GM19467 (cell line): ENCODE measurements around the gene ITGB2.

Experiments
- ATAC-seq: cut with Tn5 transposase; IDR thresholded peaks from one replicate; pipeline ENCODE4 v1.9.1; 2021; ENCODE audit warnings: mild to moderate bottlenecking, moderate library complexity; ENCODE audit not compliant: unreplicated experiment

Gene ITGB2

DNA sequence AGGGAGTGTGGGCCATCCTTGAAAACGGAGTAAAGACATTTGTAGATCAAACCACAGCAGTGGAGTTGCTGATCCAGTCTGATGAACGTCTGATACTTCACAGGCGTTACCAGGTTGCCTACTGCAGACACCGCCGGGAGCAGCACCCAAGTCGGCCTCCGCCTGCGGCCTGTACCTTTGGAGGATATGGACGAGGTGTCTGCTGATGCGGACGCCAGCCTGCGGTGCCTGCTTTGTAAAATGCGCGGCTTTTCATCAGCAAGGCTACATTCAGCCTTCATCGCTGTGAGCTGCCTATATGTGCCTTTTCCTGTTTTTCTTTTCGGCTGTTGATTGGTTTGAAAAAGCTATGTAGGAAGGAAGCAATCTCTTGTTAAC, 35.1 kb upstream of the ITGB2 start:
- ATAC-seq = no peak

GRCh38 chr21:44955141-44955797, 34.6 kb upstream of the ITGB2 start:
- ATAC-seq = no peak

DNA sequence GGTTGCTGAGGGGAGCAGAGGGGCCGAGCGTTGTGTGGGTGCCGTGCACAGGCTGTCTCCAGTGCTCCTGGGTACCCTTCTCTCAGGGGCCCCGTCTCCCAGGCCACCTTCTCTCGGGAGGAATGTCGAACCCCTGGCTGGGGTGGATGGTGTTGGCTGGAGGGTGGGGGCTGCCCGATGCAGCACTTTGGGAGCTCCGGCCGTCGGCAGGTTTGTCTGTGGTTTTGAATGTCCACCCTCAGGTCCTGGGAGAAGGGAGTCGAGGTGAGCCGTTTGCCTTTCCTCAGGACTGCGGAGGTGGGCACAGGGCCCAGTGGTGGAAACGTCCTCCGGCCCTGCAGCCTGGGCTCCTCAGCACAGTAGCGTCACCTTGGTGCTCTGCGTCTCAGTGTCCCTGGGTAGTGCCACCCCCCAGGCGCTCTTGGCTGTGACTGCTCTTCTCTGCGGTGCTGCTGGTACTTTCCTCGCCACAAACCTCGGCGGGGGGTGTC, 33.6 kb upstream of the ITGB2 start:
- ATAC-seq = no peak

DNA sequence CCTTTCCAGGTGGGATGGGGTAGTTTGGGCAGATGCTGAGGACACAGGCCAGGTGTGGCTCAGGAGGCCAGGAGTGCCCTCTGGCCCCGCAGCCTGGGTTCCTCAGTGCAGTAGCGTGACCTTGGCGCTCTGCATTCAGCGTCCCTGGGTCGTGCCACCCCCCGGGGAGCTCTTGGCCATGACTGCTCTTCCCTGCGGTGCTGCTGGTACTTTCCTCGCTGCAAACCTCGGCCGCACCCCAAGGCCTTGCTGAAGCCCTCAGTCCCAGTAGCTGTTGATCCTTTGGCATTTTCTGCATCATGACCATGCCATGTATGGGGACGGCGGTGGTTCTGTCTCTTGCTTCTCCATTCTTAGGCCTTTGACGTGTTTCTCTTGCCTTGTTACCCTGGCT, 32.9 kb upstream of the ITGB2 start:
- no peak for ATAC-seq

- ATAC-seq = no peak
Observed at GRCh38 chr21:44952929-44953627, 32.4 kb upstream of the ITGB2 start.

DNA sequence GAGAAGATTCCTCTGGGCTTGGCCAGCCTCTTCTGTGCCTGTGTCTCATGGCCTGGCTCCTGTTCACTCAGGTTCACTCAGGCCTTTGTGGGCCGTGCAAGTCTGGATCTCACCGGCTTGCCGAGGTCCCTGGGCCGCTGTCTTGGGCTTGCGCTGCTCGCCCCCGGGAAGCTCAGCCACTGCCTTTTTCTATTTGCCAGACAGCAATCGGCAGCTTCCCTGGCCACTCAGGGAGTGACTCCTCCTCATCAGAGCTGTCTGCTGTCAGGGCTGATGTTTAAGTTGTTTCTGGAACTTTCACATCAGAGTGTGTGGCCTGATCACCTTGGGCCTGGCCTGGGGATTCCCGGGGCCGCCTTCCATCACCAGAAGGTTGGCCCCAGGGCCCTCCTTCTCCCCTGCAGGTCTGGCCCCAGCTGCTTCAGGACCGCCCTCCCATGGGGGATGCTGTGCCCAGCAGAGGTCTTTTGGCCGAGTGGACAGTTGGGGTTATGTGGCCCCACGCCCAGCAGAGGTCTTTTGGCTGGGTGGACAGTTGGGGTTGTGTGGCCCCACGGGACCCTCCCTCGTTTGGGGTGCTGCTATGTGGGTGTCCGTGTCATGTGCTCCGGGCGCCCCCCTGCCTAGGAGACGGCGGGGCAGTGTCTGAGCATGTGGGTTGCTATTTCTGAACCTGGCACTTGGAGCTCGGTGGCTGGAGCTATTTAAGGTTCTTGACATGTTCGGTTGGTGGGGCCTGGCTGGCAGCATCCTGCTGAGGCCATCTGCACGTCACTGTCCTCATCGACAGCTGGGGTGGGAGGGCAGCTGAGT, 31.6 kb upstream of the ITGB2 start:
- no peak for ATAC-seq

- ATAC-seq = no peak
Observed at GRCh38 chr21:44951186-44951915, 30.7 kb upstream of the ITGB2 start.

DNA sequence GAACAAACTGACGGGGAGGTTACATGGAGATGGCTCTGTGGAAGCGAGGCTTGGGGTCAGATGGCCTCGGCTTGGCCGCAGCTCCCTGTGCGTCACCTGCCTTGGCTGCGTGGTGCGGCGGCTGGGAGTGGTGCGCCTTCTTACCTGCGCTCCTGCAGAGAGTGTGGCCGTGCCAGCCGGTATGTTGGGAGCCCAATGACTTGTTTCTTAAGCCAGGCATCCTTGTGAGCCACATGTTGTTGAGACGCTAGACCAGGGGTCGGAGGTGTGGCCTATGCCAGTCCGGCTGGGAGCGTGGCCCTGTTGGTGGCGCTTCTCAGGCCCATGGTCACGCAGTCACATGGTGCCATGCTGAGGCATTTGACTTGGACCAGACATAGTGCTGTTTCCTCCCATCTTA, 29.7 kb upstream of the ITGB2 start:
- ATAC-seq = no peak

- ATAC-seq = no peak
Observed at GRCh38 chr21:44949779-44950198, 29.1 kb upstream of the ITGB2 start.

DNA sequence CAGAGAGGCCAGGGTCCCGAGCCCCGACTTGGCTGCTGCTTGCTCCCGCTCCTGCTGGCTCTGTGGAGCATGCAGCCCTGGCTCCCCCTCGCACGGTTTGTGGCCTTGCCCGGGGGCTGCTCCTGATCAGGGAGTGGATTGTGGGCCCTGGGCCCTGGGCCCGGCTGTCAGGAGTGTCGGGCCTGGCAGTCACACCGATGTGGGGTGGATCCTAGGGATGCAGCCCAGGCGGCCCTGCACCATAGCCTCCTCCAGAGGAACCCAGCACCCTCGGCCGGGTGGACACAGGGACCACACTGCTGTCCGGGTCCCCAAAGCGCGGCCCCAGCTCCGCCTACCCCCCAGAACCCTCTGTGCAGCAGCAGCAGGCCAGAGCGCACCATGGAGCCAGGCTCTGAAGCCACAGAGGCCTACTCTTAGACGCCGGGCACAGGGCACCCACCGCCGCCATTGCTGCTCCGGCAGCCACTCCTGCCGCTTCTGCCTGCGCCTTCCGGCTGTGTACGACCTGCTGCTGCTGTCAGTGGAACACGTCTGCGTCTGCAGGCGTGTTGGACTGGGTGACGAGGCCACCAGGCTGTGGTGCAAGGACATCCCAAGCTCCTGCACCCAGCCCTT, 28.6 kb upstream of the ITGB2 start:
- no peak for ATAC-seq

GRCh38 chr21:44948426-44949120, 27.9 kb upstream of the ITGB2 start:
- no peak for ATAC-seq

GRCh38 chr21:44947930-44948331, 27.2 kb upstream of the ITGB2 start:
- no peak for ATAC-seq

GRCh38 chr21:44947111-44947929, 26.6 kb upstream of the ITGB2 start:
- ATAC-seq = no peak

GRCh38 chr21:44946254-44947041, 25.7 kb upstream of the ITGB2 start:
- ATAC-seq = no peak

DNA sequence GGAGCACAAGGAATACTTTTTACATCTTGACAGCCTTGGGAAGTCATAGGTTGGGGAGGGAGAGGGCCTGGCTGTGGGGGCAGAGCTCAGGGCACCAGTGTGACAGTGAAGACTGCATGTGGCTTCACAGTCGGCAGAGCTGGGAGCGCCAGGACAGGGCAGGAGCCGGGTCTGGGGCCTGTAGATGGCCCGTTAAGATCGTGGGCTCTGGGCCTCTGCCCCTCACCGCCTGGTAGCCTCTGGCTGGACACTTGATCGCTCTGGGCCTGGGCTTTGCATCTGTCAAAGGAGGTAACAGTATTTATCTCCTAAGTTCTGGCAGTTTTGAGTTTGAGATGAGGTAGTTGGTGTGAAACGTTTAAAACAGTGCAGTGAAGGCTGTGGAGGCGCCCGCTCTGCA, 23.9 kb upstream of the ITGB2 start:
- ATAC-seq = no peak

GRCh38 chr21:44943686-44944550, 23.2 kb upstream of the ITGB2 start:
- ATAC-seq = no peak

DNA sequence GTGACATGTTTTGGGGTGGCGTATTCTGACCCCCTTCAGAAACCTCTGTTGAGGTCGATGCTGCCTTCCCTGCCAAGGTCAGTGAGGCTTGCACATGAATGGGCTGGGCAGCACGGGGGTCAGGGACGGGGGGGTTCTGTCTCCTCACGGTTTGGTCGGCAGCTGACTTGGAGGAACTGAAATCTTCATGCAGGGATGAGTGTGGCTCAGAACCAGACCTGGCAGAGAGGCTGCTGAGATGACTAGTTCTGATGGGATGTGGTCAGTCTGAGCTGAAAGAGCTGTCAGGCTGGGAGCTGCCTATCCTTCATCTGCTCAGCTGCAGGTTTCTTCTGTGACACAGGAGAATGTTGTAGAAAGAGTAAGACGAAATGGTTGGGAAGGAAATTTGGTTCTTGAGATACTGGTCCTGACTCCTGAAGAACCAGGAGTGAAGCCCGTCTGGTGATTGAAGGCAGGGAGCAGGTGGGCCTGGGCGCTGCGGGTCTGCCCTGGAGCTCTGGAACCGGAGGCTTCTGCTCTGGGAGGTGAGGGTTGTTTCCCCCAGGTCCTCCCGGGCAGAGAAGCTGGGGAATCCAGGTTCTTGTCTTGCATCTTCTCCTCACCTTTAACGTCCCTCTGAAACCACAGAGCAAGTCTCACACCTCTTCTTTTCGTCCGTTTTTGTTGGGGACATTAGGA, 22.4 kb upstream of the ITGB2 start:
- no peak for ATAC-seq
